ENCODE measurements around the gene BLOC1S4. TPM values are rescaled to one million over a fixed set of nuclear protein-coding genes. Genes with fewer than 3 reads are reported as not detected.

BLOC1S4 gene
- polyA plus RNA-seq, 1 experiment: 12.6 TPM

DNA sequence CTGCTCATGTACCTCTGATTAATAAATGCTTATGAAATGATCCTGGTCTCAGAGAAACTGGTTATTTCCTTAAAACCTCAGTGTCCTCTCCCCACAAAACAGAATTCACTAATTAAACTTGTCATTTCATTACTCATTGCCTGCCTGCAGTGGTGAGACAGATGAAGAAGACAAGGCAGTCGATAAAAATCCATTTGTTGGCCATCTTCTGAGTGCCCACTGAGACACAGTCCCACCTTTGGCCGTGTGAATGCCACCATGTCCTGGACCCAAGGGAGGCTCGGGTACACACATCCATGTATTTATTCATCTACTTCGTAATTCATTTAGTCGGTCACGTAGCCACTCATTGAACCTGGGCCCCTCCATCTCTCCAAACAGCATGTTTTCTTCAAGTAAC, 18.8 kb upstream of the BLOC1S4 start:
- no peak overlapping the region for H3K4me3 ChIP-seq (ENCODE audit: low read depth, low read length)
- no peak for DNase-seq (ENCODE audit: low read depth)
- POLR2A ChIA-PET: no interaction called here
- no peaks in the 10 kb centered on the region for H3K27me3 ChIP-seq (ENCODE audit: control insufficient read depth, insufficient read depth, low read length)
- CTCF ChIA-PET: interaction anchor here (1.2 kb wide), 1 partner anchor 9 kb away, joined by 4 read pairs; no protein-coding TSS in a partner anchor
- TF ChIP-seq, protein P1, sequence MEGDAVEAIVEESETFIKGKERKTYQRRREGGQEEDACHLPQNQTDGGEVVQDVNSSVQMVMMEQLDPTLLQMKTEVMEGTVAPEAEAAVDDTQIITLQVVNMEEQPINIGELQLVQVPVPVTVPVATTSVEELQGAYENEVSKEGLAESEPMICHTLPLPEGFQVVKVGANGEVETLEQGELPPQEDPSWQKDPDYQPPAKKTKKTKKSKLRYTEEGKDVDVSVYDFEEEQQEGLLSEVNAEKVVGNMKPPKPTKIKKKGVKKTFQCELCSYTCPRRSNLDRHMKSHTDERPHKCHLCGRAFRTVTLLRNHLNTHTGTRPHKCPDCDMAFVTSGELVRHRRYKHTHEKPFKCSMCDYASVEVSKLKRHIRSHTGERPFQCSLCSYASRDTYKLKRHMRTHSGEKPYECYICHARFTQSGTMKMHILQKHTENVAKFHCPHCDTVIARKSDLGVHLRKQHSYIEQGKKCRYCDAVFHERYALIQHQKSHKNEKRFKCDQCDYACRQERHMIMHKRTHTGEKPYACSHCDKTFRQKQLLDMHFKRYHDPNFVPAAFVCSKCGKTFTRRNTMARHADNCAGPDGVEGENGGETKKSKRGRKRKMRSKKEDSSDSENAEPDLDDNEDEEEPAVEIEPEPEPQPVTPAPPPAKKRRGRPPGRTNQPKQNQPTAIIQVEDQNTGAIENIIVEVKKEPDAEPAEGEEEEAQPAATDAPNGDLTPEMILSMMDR (IDR thresholded peaks at IDR 0.05; ENCODE audit: insufficient read depth, low read depth, low read length): no peak
- no peaks in the 10 kb centered on the region; the same call in none of the 2 replicates for H3K36me3 ChIP-seq (ENCODE audit: control insufficient read depth, insufficient read depth, low read length)

DNA sequence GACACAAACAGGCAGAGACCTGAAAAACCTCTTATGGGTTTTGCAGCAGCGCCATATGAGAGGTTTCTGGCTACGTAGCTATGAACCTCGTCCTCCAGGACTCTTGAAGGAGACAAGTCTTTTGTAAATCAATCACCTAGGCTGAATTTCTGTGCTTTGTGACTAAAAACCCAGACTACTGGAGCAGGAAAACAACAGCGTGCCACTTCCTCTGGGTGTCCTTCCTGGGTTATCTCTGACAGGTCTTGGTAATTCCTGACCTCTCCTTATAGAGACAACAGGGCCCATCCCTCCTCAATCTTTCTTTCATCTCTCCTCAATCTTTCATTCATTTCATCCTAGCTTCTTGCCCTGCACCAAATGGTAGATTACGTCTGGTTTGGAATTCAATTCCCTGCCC, 16.6 kb upstream of the BLOC1S4 start:
- TF ChIP-seq, protein P1 (IDR thresholded peaks at IDR 0.05; ENCODE audit: insufficient read depth, low read depth, low read length): no peak
- POLR2A ChIA-PET: no interaction called here
- peaks cover 2% of the 10 kb centered on the region for H3K36me3 ChIP-seq (ENCODE audit: control insufficient read depth, insufficient read depth, low read length)
- no peak overlapping the region for H3K4me3 ChIP-seq (ENCODE audit: low read depth, low read length)
- no peaks in the 10 kb centered on the region for H3K27me3 ChIP-seq (ENCODE audit: control insufficient read depth, insufficient read depth, low read length)
- CTCF ChIA-PET: interaction anchor here (0.8 kb wide), 1 partner anchor 174 kb away, joined by 3 read pairs; no protein-coding TSS in a partner anchor
- DNase-seq (ENCODE audit: low read depth): no peak

DNA sequence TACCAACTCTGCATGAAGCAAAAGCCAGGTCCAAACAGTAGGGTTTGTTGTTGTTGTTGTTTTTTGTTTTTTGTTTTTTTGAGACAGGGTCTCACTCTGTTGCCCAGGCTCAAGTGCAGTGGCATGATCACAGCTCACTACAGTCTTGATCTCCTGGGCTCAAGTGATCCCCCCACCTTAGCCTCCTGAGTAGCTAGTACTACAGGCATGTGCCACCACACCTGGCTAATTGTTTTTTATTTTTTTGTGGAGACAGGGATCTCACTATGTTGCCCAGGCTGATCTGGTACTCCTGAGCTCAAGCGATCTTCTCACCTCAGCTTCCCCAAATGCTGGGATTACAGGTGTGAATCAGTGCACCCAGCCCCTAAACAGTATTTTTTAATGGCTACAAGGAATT, 16.1 kb upstream of the BLOC1S4 start:
- no peak overlapping the region for H3K4me3 ChIP-seq (ENCODE audit: low read depth, low read length)
- H3K27me3 ChIP-seq (ENCODE audit: control insufficient read depth, insufficient read depth, low read length): no peaks in the 10 kb centered on the region
- CTCF ChIA-PET: interaction anchor here (0.8 kb wide), 1 partner anchor 174 kb away, joined by 3 read pairs; no protein-coding TSS in a partner anchor
- POLR2A ChIA-PET: no interaction called here
- no peak for DNase-seq (ENCODE audit: low read depth)
- TF ChIP-seq, protein P1 (IDR thresholded peaks at IDR 0.05; ENCODE audit: insufficient read depth, low read depth, low read length): no peak
- peaks cover 2% of the 10 kb centered on the region for H3K36me3 ChIP-seq (ENCODE audit: control insufficient read depth, insufficient read depth, low read length)

DNA sequence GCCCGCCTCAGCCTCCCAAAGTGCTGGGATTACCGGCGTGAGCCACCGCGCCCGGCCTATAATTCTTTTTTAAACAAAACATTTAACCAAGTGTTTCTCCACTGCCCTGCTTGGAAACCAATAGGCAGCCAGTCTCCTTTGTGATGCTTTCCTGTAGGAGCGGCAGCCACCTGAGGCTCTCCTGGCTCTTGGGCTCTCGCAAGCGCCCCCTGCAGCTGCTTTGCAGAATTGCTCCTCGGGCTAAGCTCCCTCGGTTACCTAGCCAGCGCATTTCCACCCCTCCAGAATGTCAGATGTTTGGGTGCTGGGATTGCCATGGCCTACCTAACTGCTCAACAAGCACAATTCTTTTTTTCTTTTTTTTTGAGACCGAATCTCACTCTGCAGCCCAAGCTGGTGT, 14.6 kb upstream of the BLOC1S4 start:
- no peak for DNase-seq (ENCODE audit: low read depth)
- ChIA-PET CTCF (interaction anchor here (0.6 to 2.0 kb wide), 3 partner anchors 19 to 191 kb away, joined by 3 to 7 read pairs (median 3); no protein-coding TSS in a partner anchor), POLR2A (no interaction called here)
- no peak overlapping the region for H3K4me3 ChIP-seq (ENCODE audit: low read depth, low read length)
- TF ChIP-seq, protein P1 (IDR thresholded peaks at IDR 0.05; ENCODE audit: insufficient read depth, low read depth, low read length): peak; percentile 35
- H3K36me3 ChIP-seq (ENCODE audit: control insufficient read depth, insufficient read depth, low read length): peaks cover 2% of the 10 kb centered on the region
- no peaks in the 10 kb centered on the region for H3K27me3 ChIP-seq (ENCODE audit: control insufficient read depth, insufficient read depth, low read length)

DNA sequence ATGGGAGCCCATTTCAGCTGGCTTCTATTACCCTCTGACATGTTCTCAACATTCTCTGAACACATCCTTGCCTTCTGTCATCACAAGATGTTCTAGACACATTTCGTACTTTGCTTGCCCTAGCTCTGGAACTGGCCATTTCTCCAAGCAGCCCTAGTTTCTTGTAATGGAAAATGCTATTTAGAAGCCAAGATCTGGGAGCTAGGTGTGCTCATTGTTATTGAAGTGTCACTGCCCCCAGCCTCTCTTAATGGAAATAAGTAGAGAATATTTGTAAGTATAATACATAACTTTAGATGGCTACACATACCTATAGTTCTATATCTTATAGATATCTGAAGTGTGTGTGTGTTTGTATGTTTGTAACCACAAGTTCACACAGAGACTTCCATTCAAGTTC, 13.2 kb upstream of the BLOC1S4 start:
- no peak for DNase-seq (ENCODE audit: low read depth)
- H3K27me3 ChIP-seq (ENCODE audit: control insufficient read depth, insufficient read depth, low read length): no peaks in the 10 kb centered on the region
- H3K4me3 ChIP-seq (ENCODE audit: low read depth, low read length): no peak overlapping the region
- ChIA-PET POLR2A (no interaction called here), CTCF (interaction anchor here (2.0 kb wide), 1 partner anchor 18 kb away, joined by 7 read pairs; no protein-coding TSS in a partner anchor)
- H3K36me3 ChIP-seq (ENCODE audit: control insufficient read depth, insufficient read depth, low read length): peaks cover 2% of the 10 kb centered on the region
- TF ChIP-seq, protein P1 (IDR thresholded peaks at IDR 0.05; ENCODE audit: insufficient read depth, low read depth, low read length): no peak
